H9 (cell line): ENCODE results near the gene ATP5IF1. TPM values are rescaled to one million over a fixed set of nuclear protein-coding genes. Genes with fewer than 3 reads are reported as not detected.
A peak's percentile ranks its signal among the peaks of the same experiment; 100 is the strongest.

Experiments
- DNase-seq: peaks from one replicate; pipeline ENCODE4 v3.0.0-alpha.2; 2017
- H2AFZ ChIP-seq: one replicate; pipeline ENCODE4 v1.6.1; 2013; ENCODE audit warnings: mild to moderate bottlenecking, low read length, control low read depth, moderate library complexity
- H2AK5ac ChIP-seq: 2 replicates; pipeline ENCODE4 v1.6.1; 2013; ENCODE audit warnings: low read length, control low read depth, mixed read lengths; ENCODE audit not compliant: insufficient read length
- H2BK120ac ChIP-seq: one replicate; pipeline ENCODE4 v1.6.1; 2013; ENCODE audit warnings: low read depth, mild to moderate bottlenecking, low read length, control low read depth, inconsistent platforms; ENCODE audit not compliant: poor library complexity, severe bottlenecking
- H2BK12ac ChIP-seq: 2 replicates; pipeline ENCODE4 v1.6.1; 2013; ENCODE audit warnings: low read length, control low read depth, mixed read lengths, low read depth; ENCODE audit not compliant: insufficient read length
- H2BK15ac ChIP-seq: 2 replicates; pipeline ENCODE4 v1.6.1; 2013; ENCODE audit warnings: low read depth, low read length, control low read depth
- H2BK20ac ChIP-seq: one replicate; pipeline ENCODE4 v1.6.1; 2013; ENCODE audit warnings: low read depth, mild to moderate bottlenecking, low read length, control low read depth, inconsistent platforms; ENCODE audit not compliant: poor library complexity, severe bottlenecking
- H2BK5ac ChIP-seq: 2 replicates; pipeline ENCODE4 v1.6.1; 2013; ENCODE audit warnings: low read length, control low read depth, mixed read lengths; ENCODE audit not compliant: insufficient read length
- H3K14ac ChIP-seq: 2 replicates; pipeline ENCODE4 v1.6.1; 2013; ENCODE audit warnings: low read length, control low read depth; ENCODE audit not compliant: insufficient read depth
- H3K18ac ChIP-seq: 2 replicates; pipeline ENCODE4 v1.6.1; 2013; ENCODE audit warnings: low read depth, mild to moderate bottlenecking, mixed read lengths, low read length, control low read depth; ENCODE audit not compliant: insufficient read length
- H3K23ac ChIP-seq: 2 replicates; pipeline ENCODE4 v1.6.1; 2013; ENCODE audit warnings: low read length, control low read depth, mixed read lengths, low read depth; ENCODE audit not compliant: insufficient read length
- H3K23me2 ChIP-seq: 2 replicates; pipeline ENCODE4 v1.6.1; 2013; ENCODE audit warnings: low read depth, mild to moderate bottlenecking, mixed read lengths, low read length, control low read depth; ENCODE audit not compliant: insufficient read length, poor library complexity, severe bottlenecking
- H3K27ac ChIP-seq: 2 replicates; pipeline ENCODE4 v1.5.1; 2013; ENCODE audit warnings: low read length, control low read depth, mixed read lengths, low read depth; ENCODE audit not compliant: insufficient read length
- H3K27me3 ChIP-seq: 2 replicates; pipeline ENCODE4 v1.6.1; 2013; ENCODE audit warnings: low read length, control low read depth, inconsistent platforms; ENCODE audit not compliant: insufficient read depth
- H3K4ac ChIP-seq: 2 replicates; pipeline ENCODE4 v1.6.1; 2013; ENCODE audit warnings: low read depth, mild to moderate bottlenecking, control low read depth, inconsistent platforms, low read length, moderate library complexity
- H3K4me1 ChIP-seq: 2 replicates; pipeline ENCODE4 v1.6.1; 2013; ENCODE audit warnings: low read length, control low read depth, inconsistent platforms; ENCODE audit not compliant: insufficient read depth
- H3K4me2 ChIP-seq: 2 replicates; pipeline ENCODE4 v1.6.1; 2013; ENCODE audit warnings: low read length, control low read depth, mixed read lengths; ENCODE audit not compliant: insufficient read length, insufficient read depth
- H3K56ac ChIP-seq: 2 replicates; pipeline ENCODE4 v1.6.1; 2013; ENCODE audit warnings: low read depth, mild to moderate bottlenecking, mixed read lengths, low read length, control low read depth; ENCODE audit not compliant: insufficient read length
- H3K79me1 ChIP-seq: 2 replicates; pipeline ENCODE4 v1.6.1; 2013; ENCODE audit warnings: low read depth, mild to moderate bottlenecking, moderate library complexity, low read length, control low read depth, inconsistent platforms; ENCODE audit not compliant: insufficient read depth, poor library complexity, severe bottlenecking
- H3K79me2 ChIP-seq: 2 replicates; pipeline ENCODE4 v1.6.1; 2013; ENCODE audit warnings: low read length, control low read depth, inconsistent platforms; ENCODE audit not compliant: insufficient read depth
- H3K9ac ChIP-seq: 2 replicates; pipeline ENCODE4 v1.6.1; 2013; ENCODE audit warnings: low read length, control low read depth, mixed read lengths; ENCODE audit not compliant: insufficient read length; ENCODE audit errors: extremely low read depth
- H3K9me3 ChIP-seq: one replicate; pipeline ENCODE4 v1.6.1; 2013; ENCODE audit warnings: low read depth, low read length, inconsistent platforms; ENCODE audit not compliant: control insufficient read depth
- H3T11ph ChIP-seq: one replicate; pipeline ENCODE4 v1.6.1; 2013; ENCODE audit warnings: mild to moderate bottlenecking, low read length, control low read depth, inconsistent platforms
- H4K20me1 ChIP-seq: one replicate; pipeline ENCODE4 v1.6.1; 2013; ENCODE audit not compliant: control insufficient read depth, insufficient read length, insufficient read depth
- H4K5ac ChIP-seq: 2 replicates; pipeline ENCODE4 v1.6.1; 2013; ENCODE audit warnings: low read depth, mild to moderate bottlenecking, mixed read lengths, low read length, control low read depth; ENCODE audit not compliant: insufficient read length
- H4K8ac ChIP-seq: replicated peaks from 2 replicates; pipeline ENCODE4 v1.6.1; 2013; ENCODE audit warnings: low read length, control low read depth, mixed read lengths, low read depth; ENCODE audit not compliant: insufficient read length
- H4K91ac ChIP-seq: 2 replicates; pipeline ENCODE4 v1.6.1; 2013; ENCODE audit warnings: low read depth, mild to moderate bottlenecking, moderate library complexity, mixed read lengths, low read length, control low read depth; ENCODE audit not compliant: insufficient read length
- H3K27ac Mint-ChIP-seq, 3 experiments: 2 replicates in 2 of 3; 3 replicates in 1 of 3; pipeline ENCODE4 v1.8.0; 2020 to 2021; ENCODE audit warnings: mixed read lengths in 3 of 3, mild to moderate bottlenecking in 1 of 3, moderate library complexity in 1 of 3
- H3K27me3 Mint-ChIP-seq: 2 replicates; pipeline ENCODE4 v1.8.0; 2021; ENCODE audit warnings: low read depth, mild to moderate bottlenecking, moderate library complexity, mixed read lengths
- H3K36me3 Mint-ChIP-seq, 3 experiments: 2 replicates in 2 of 3; 3 replicates in 1 of 3; pipeline ENCODE4 v1.8.0; 2020 to 2021; ENCODE audit warnings: low read depth in 3 of 3, mixed read lengths in 3 of 3; ENCODE audit not compliant: insufficient read depth in 1 of 3
- H3K4me1 Mint-ChIP-seq, 2 experiments: 2 replicates each; pipeline ENCODE4 v1.8.0; 2020; ENCODE audit warnings: mixed read lengths in 2 of 2
- H3K4me3 Mint-ChIP-seq, 2 experiments: 2 replicates in 1 of 2; 3 replicates in 1 of 2; pipeline ENCODE4 v1.8.0; 2020 to 2021; ENCODE audit warnings: mild to moderate bottlenecking in 2 of 2, mixed read lengths in 2 of 2, moderate library complexity in 1 of 2
- H3K9me3 Mint-ChIP-seq, 2 experiments: 2 replicates in 1 of 2; 3 replicates in 1 of 2; pipeline ENCODE4 v1.8.0; 2020; ENCODE audit warnings: mild to moderate bottlenecking in 2 of 2, mixed read lengths in 2 of 2, moderate library complexity in 1 of 2
- CTCF ChIP-seq: fragments of 200-600 bp; sonication (generic); conservative IDR thresholded peaks from 3 replicates; pipeline ENCODE4 v1.8.0; 2021; ENCODE audit warnings: antibody characterized with exemption, mild to moderate bottlenecking
- WGBS: extraction: QIAGEN DNeasy Blood & Tissue Kit; methylation state at CpG from one replicate; pipeline ENCODE4 v1.1.7; 2013; ENCODE audit warnings: missing lambda C conversion rate, low lambda C conversion rate, mixed read lengths; ENCODE audit not compliant: insufficient read length; ENCODE audit errors: extremely low coverage; 5-methylcytosine and 5-hydroxymethylcytosine counted together
- total RNA-seq: library from RNA; stranded (reverse); gene quantifications from 2 replicates; pipeline ENCODE4 v1.2.1, GENCODE V29; 2021

ATP5IF1 gene
- total RNA-seq, 1 experiment from 2014 or later, result 257 TPM

GRCh38 chr1:28282426-28283407, 46.8 kb downstream of the ATP5IF1 start:
- no peak for DNase-seq
- Histone ChIP-seq H2BK20ac (no peak overlapping the region), H3K23me2 (no peaks in the 10 kb centered on the region), H3K56ac (no peak overlapping the region), H3K4me1 (no peaks in the 10 kb centered on the region), H3T11ph (no peak overlapping the region), H2AK5ac (no peak overlapping the region), H4K91ac (no peak overlapping the region), H4K20me1 (no peaks in the 10 kb centered on the region), H2BK5ac (no peak overlapping the region), H3K4me2 (no peak overlapping the region), H4K5ac (no peak overlapping the region), H3K27me3 (no peaks in the 10 kb centered on the region), H2BK120ac (no peak overlapping the region), H3K23ac (no peak overlapping the region), H3K9ac (no peak overlapping the region), H3K27ac (no peak overlapping the region), H2BK12ac (no peak overlapping the region), H3K9me3 (no peaks in the 10 kb centered on the region), H2BK15ac (no peak overlapping the region), H2AFZ (no peak overlapping the region), H4K8ac (no peak overlapping the region), H3K4ac (no peak overlapping the region), H3K79me1 (no peaks in the 10 kb centered on the region), H3K14ac (no peak overlapping the region), H3K18ac (no peak overlapping the region), H3K79me2 (no peaks in the 10 kb centered on the region)
- Mint-ChIP-seq H3K4me3 (no peak overlapping the region; a peak in 1 of 5 replicates), H3K27ac (peak overlapping the region in 2 of 3 experiments; percentile 53 to 93; a peak in 3 of 7 replicates), H3K4me1 (peaks cover 10 to 11% of the 10 kb centered on the region in 2 experiments; a peak in 3 of 4 replicates), H3K36me3 (peaks cover 20 to 50% (median 37%) of the 10 kb centered on the region in 3 experiments; a peak in 6 of 7 replicates), H3K9me3 (no peaks in the 10 kb centered on the region), H3K27me3 (no peaks in the 10 kb centered on the region)
- no peak for TF ChIP-seq CTCF
- WGBS, result no CpG with 5 or more reads among the region's 14 CpGs
